Measurements from ENCODE around the gene BLTP2. TPM values are rescaled to one million over a fixed set of nuclear protein-coding genes. Genes with fewer than 3 reads are reported as not detected.

BLTP2 gene
- total RNA-seq, 1 donor from 2014 or later = 191 TPM

GRCh38 chr17:28657756-28658155 lies 12.8 kb upstream of the BLTP2 start:
- DNase-seq (ENCODE audit: low read depth, low spot score) = no peak
- no peaks in the 10 kb centered on the region for H3K27me3 Mint-ChIP-seq (ENCODE audit: low read depth)
- TF ChIP-seq CTCF (conservative IDR thresholded peaks at IDR 0.05) = no peak
- H3K4me1 Mint-ChIP-seq = peaks cover 19% of the 10 kb centered on the region
- H3K27ac Mint-ChIP-seq (ENCODE audit: unreplicated experiment) = no peak overlapping the region
- peaks cover 22% of the 10 kb centered on the region for H3K36me3 Mint-ChIP-seq (ENCODE audit: low read depth)
- peak overlapping the region; percentile 10 for H3K4me3 Mint-ChIP-seq
- H3K9me3 Mint-ChIP-seq = no peaks in the 10 kb centered on the region

GRCh38 chr17:28655160-28655559 lies 10.2 kb upstream of the BLTP2 start:
- Mint-ChIP-seq H3K27ac (ENCODE audit: unreplicated experiment) (no peak overlapping the region), H3K9me3 (no peaks in the 10 kb centered on the region), H3K4me1 (peaks cover under 1% of the 10 kb centered on the region), H3K36me3 (ENCODE audit: low read depth) (peaks cover 14% of the 10 kb centered on the region), H3K27me3 (ENCODE audit: low read depth) (no peaks in the 10 kb centered on the region), H3K4me3 (peak overlapping the region; percentile 63)
- no peak for DNase-seq (ENCODE audit: low read depth, low spot score)
- TF ChIP-seq CTCF (conservative IDR thresholded peaks at IDR 0.05) = no peak

GRCh38 chr17:28648698-28649097 lies 3.7 kb upstream of the BLTP2 start:
- Mint-ChIP-seq H3K4me3 (no peak overlapping the region), H3K36me3 (ENCODE audit: low read depth) (no peaks in the 10 kb centered on the region), H3K9me3 (no peaks in the 10 kb centered on the region), H3K27ac (ENCODE audit: unreplicated experiment) (no peak overlapping the region), H3K4me1 (peaks cover 24% of the 10 kb centered on the region), H3K27me3 (ENCODE audit: low read depth) (no peaks in the 10 kb centered on the region)
- no peak for TF ChIP-seq CTCF (conservative IDR thresholded peaks at IDR 0.05)
- no peak for DNase-seq (ENCODE audit: low read depth, low spot score)

GRCh38 chr17:28646039-28646754 lies 1.2 kb upstream of the BLTP2 start:
- no peak for DNase-seq (ENCODE audit: low read depth, low spot score)
- Mint-ChIP-seq H3K27me3 (ENCODE audit: low read depth) (no peaks in the 10 kb centered on the region), H3K4me3 (peak overlapping the region; percentile 79), H3K27ac (ENCODE audit: unreplicated experiment) (peak overlapping the region; percentile 41), H3K4me1 (peaks cover 35% of the 10 kb centered on the region), H3K9me3 (no peaks in the 10 kb centered on the region), H3K36me3 (ENCODE audit: low read depth) (peaks cover 9% of the 10 kb centered on the region)
- no peak for TF ChIP-seq CTCF (conservative IDR thresholded peaks at IDR 0.05)

- peak overlapping the region; percentile 79 for H3K4me3 Mint-ChIP-seq
- no peak overlapping the region for H3K27ac Mint-ChIP-seq (ENCODE audit: unreplicated experiment)
- no peak for DNase-seq (ENCODE audit: low read depth, low spot score)
- H3K9me3 Mint-ChIP-seq = no peaks in the 10 kb centered on the region
- no peaks in the 10 kb centered on the region for H3K27me3 Mint-ChIP-seq (ENCODE audit: low read depth)
- TF ChIP-seq CTCF (conservative IDR thresholded peaks at IDR 0.05) = no peak
- peaks cover 35% of the 10 kb centered on the region for H3K4me1 Mint-ChIP-seq
- H3K36me3 Mint-ChIP-seq (ENCODE audit: low read depth) = peaks cover 9% of the 10 kb centered on the region
Measured at GRCh38 chr17:28645576-28645939, 600 bp upstream of the BLTP2 start.

Data from neural crest cell (in vitro differentiated cells).